RWPE1 (cell line): ENCODE measurements around the gene MTURN.

Source experiments
- CTCF ChIA-PET: fragments of 350-600 bp; sonication (Branson Sonifier 250); formaldehyde crosslinking; extraction: SDS; loops from one replicate; lab custom pipeline; 2021; lab: Yijun Ruan, JAX
- POLR2A ChIA-PET: fragments of 400-600 bp; formaldehyde crosslinking; extraction: SDS; loops from one replicate; lab custom pipeline; 2020; ENCODE audit warnings: antibody characterized with exemption; ENCODE audit not compliant: low non-redundant PET; lab: Yijun Ruan, JAX
- DNase-seq: peaks from one replicate; pipeline ENCODE4 v3.0.0; 2012; ENCODE audit warnings: low spot score
- H3K27ac ChIP-seq: fragments of 450-650 bp; 2 replicates; pipeline ENCODE4 v1.5.1; 2017
- CTCF ChIP-seq: fragments of 450-650 bp; conservative IDR thresholded peaks from 2 replicates; pipeline ENCODE4 v1.5.1; 2017; ENCODE audit warnings: low read depth, mild to moderate bottlenecking

The MTURN gene

DNA sequence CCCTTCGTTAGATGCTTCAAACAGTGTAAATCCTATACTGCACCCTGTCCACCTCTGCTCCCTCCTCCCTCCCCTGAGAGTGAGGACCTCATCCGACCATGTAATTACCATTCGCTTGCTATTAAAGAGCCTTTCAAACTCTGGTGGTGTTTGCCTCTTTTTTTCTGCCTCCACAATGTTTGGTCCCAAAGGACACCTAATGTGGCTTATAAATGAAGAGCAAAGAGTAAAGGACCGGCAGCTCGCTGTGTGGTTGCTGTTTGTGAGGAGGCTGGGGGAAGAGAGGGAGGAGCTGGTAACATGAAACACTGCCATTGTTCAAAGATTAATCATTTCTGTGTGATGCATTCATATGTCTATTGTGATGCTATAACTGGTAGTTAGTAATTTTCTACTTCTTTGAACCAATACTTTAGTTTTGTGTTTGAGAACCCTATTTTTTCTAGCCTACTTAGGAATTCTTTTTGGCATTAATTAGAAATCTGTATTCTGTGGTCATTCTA lies 27.9 kb downstream of the MTURN start:
- no peak for TF ChIP-seq CTCF
- POLR2A ChIA-PET = no interaction called here
- DNase-seq = peak; percentile 82
- H3K27ac ChIP-seq = no peak overlapping the region; the same call in 1 of the 2 replicates
- CTCF ChIA-PET = interaction anchor here (0.7 to 2.4 kb wide), 2 partner anchors 16 to 113 kb away, joined by 4 to 7 read pairs; no protein-coding TSS in a partner anchor

GRCh38 chr7:30163231-30163894 lies 28.6 kb downstream of the MTURN start:
- peak; percentile 63 for DNase-seq
- POLR2A ChIA-PET = no interaction called here
- no peak for TF ChIP-seq CTCF
- CTCF ChIA-PET = interaction anchor here (0.7 to 2.4 kb wide), 2 partner anchors 17 to 112 kb away, joined by 4 to 7 read pairs; no protein-coding TSS in a partner anchor
- peak overlapping the region; percentile 93 for H3K27ac ChIP-seq

- ChIA-PET POLR2A (no interaction called here), CTCF (interaction anchor here (0.5 to 2.4 kb wide), 8 partner anchors 9 to 400 kb away, joined by 3 to 7 read pairs (median 4); partner anchors contain the start of gene ZNRF2)
- peak; percentile 74 for TF ChIP-seq CTCF
These were observed 29.8 kb downstream of the MTURN start for GRCh38 chr7:30164567-30164966.

GRCh38 chr7:30165590-30165989 lies 30.8 kb downstream of the MTURN start:
- peak overlapping the region; percentile 70 for H3K27ac ChIP-seq
- ChIA-PET CTCF (interaction anchor here (0.7 kb wide), 1 partner anchor 149 kb away, joined by 3 read pairs; no protein-coding TSS in a partner anchor), POLR2A (no interaction called here)
- TF ChIP-seq CTCF = no peak
- no peak for DNase-seq

More at GRCh38 chr7:30164567-30164966, 29.8 kb downstream of the MTURN start:
- H3K27ac ChIP-seq = peak overlapping the region; percentile 93
- peak; percentile 68 for DNase-seq

- DNase-seq = peak; percentile 40
- no peak for TF ChIP-seq CTCF
- H3K27ac ChIP-seq = peak overlapping the region; percentile 45
- ChIA-PET POLR2A (interaction anchor here (0.6 kb wide), 1 partner anchor 339 kb away, joined by 3 read pairs; no protein-coding TSS in a partner anchor), CTCF (interaction anchor here (0.7 kb wide), 2 partner anchors 148 to 405 kb away, joined by 3 read pairs; no protein-coding TSS in a partner anchor)
These were observed 31.5 kb downstream of the MTURN start for GRCh38 chr7:30166155-30166840.

GRCh38 chr7:30166841-30167235 lies 32.1 kb downstream of the MTURN start:
- POLR2A ChIA-PET = interaction anchor here (0.6 kb wide), 1 partner anchor 339 kb away, joined by 3 read pairs; no protein-coding TSS in a partner anchor
- peak overlapping the region; percentile 45 for H3K27ac ChIP-seq
- CTCF ChIA-PET = interaction anchor here (0.7 kb wide), 1 partner anchor 404 kb away, joined by 3 read pairs; no protein-coding TSS in a partner anchor
- no peak for TF ChIP-seq CTCF
- DNase-seq = no peak
